ENCODE results near the gene USP7. TPM values are rescaled to one million over a fixed set of nuclear protein-coding genes. Genes with fewer than 3 reads are reported as not detected.

The USP7 gene
- total and polyA plus RNA-seq, 9 donors: 28.1 to 104 (median 86.3) TPM

GRCh38 chr16:8886593-8887430, 76.9 kb downstream of the USP7 start:
- peak in 1 of 5 donors; percentile 15 for DNase-seq
- intact Hi-C loops (cut with DNase I): loop anchor here in 2 of 4 donors (5.0 to 10.0 kb wide), 3 partner anchors 225 to 322 kb away; no protein-coding TSS in a partner anchor
- Histone ChIP-seq H3K36me3 (no peaks in the 10 kb centered on the region), H3K4me1 (ENCODE audit: insufficient read depth) (no peaks in the 10 kb centered on the region), H3K4me3 (no peak overlapping the region), H3K9me3 (no peaks in the 10 kb centered on the region), H3K27ac (no peak overlapping the region), H3K27me3 (no peaks in the 10 kb centered on the region)
- WGBS, 3 donors: 59 to 61% (median 60%) methylated on average over 19 of the region's 19 CpGs
- TF ChIP-seq POLR2A (IDR thresholded peaks at IDR 0.05) (no peak), EP300 (IDR thresholded peaks at IDR 0.05) (no peak), CTCF (IDR thresholded peaks at IDR 0.05) (no peak)

- no peak overlapping the region for H3K4me3 ChIP-seq
- peak in 2 of 5 donors; percentile 16 to 36 for DNase-seq
- TF ChIP-seq CTCF (IDR thresholded peaks at IDR 0.05): no peak
- TF ChIP-seq POLR2A (IDR thresholded peaks at IDR 0.05): no peak
- H3K27ac ChIP-seq: no peak overlapping the region
- intact Hi-C loops (cut with DNase I): loop anchor here in 2 of 4 donors (5.0 to 10.0 kb wide), 3 partner anchors 224 to 321 kb away; no protein-coding TSS in a partner anchor
- no peaks in the 10 kb centered on the region for H3K27me3 ChIP-seq
- H3K9me3 ChIP-seq: no peaks in the 10 kb centered on the region
- no peaks in the 10 kb centered on the region for H3K4me1 ChIP-seq (ENCODE audit: insufficient read depth)
- no peaks in the 10 kb centered on the region for H3K36me3 ChIP-seq
- 8 to 13% (median 10%) methylated on average over 20 of the region's 20 CpGs for WGBS, 3 donors
Measured at GRCh38 chr16:8885674-8886592, 77.8 kb downstream of the USP7 start.

GRCh38 chr16:8882725-8883377, 80.9 kb downstream of the USP7 start:
- no peak overlapping the region for H3K27ac ChIP-seq
- H3K4me1 ChIP-seq (ENCODE audit: insufficient read depth): peaks cover 1% of the 10 kb centered on the region
- intact Hi-C loops (cut with DNase I): loop anchor here in 3 of 4 donors (5.0 to 10.0 kb wide), 4 partner anchors 221 to 318 kb away; no protein-coding TSS in a partner anchor
- WGBS, 3 donors: 75 to 80% (median 78%) methylated on average over 17 of the region's 17 CpGs
- TF ChIP-seq EP300 (IDR thresholded peaks at IDR 0.05) (no peak), POLR2A (IDR thresholded peaks at IDR 0.05) (no peak)
- H3K27me3 ChIP-seq: no peaks in the 10 kb centered on the region
- no peaks in the 10 kb centered on the region for H3K36me3 ChIP-seq
- H3K9me3 ChIP-seq: no peaks in the 10 kb centered on the region
- H3K4me3 ChIP-seq: no peak overlapping the region
- DNase-seq: no peak

- 54 to 59% (median 55%) methylated on average over 10 of the region's 10 CpGs for WGBS, 3 donors
- H3K36me3 ChIP-seq: no peaks in the 10 kb centered on the region
- intact Hi-C loops (cut with DNase I): loop anchor here in 3 of 4 donors (5.0 to 10.0 kb wide), 4 partner anchors 220 to 317 kb away; no protein-coding TSS in a partner anchor
Measured at GRCh38 chr16:8882041-8882617, 81.6 kb downstream of the USP7 start, which contains the start of gene LITAFD. Gene LITAFD, plus strand, starts transcription at chr16:8882351. Its CDS starts 2,005 bp downstream, at chr16:8884356.

More at GRCh38 chr16:8882041-8882617, 81.6 kb downstream of the USP7 start, which contains the start of gene LITAFD:
- DNase-seq: no peak
- Histone ChIP-seq H3K27ac (no peak within 1 kb of the TSS), H3K4me3 (no peak within 1 kb of the TSS), H3K4me1 (ENCODE audit: insufficient read depth) (peaks cover 1% of the 10 kb centered on the region), H3K27me3 (no peaks in the 10 kb centered on the region), H3K9me3 (no peaks in the 10 kb centered on the region)
- TF ChIP-seq EP300 (IDR thresholded peaks at IDR 0.05): no peak
- TF ChIP-seq CTCF (IDR thresholded peaks at IDR 0.05): no peak
- TF ChIP-seq POLR2A (IDR thresholded peaks at IDR 0.05): no peak

Data from ovary (tissue), 9 donors.